H1 (cell line): ENCODE data around the gene MAPT. TPM values are rescaled to one million over a fixed set of nuclear protein-coding genes. Genes with fewer than 3 reads are reported as not detected.

ENCODE experiments used
- CTCF ChIA-PET: fragments of 300-600 bp; sonication (Branson Sonifier 250); formaldehyde crosslinking; loops from one replicate; lab custom pipeline; 2021; ENCODE audit not compliant: partially characterized antibody; lab: Charles Lee
- POLR2A ChIA-PET: fragments of 300-600 bp; sonication (Branson Sonifier 250); formaldehyde crosslinking; loops from one replicate; lab custom pipeline; 2021; ENCODE audit warnings: inconsistent platforms; ENCODE audit not compliant: partially characterized antibody; lab: Charles Lee
- DNase-seq, 2 experiments: peaks; one replicate each; pipeline versions ENCODE4 v3.0.0 to v3.0.0-alpha.2; 2010 to 2022; ENCODE audit warnings: low spot score in 2 of 2, low read depth in 1 of 2, mixed read lengths in 1 of 2
- FAIRE-seq: peaks from 2 replicates; lab custom pipeline; 2011; peaks lifted over from hg19 to GRCh38; lab: Jason Lieb, UNC
- H2AFZ ChIP-seq: 2 replicates; pipeline ENCODE4 v1.8.1; 2012; ENCODE audit warnings: low read length, inconsistent platforms
- H2AK5ac ChIP-seq: 2 replicates; pipeline ENCODE4 v1.6.1; 2013; ENCODE audit warnings: low read depth, low read length
- H2BK120ac ChIP-seq: replicated peaks from 2 replicates; pipeline ENCODE3; 2013; ENCODE audit warnings: low read depth, low read length, inconsistent platforms
- H2BK12ac ChIP-seq: 2 replicates; pipeline ENCODE4 v1.6.1; 2013; ENCODE audit warnings: low read depth, low read length
- H2BK15ac ChIP-seq: 2 replicates; pipeline ENCODE4 v1.6.1; 2013; ENCODE audit warnings: low read length
- H2BK20ac ChIP-seq: 2 replicates; pipeline ENCODE4 v1.6.1; 2013; ENCODE audit warnings: low read length
- H2BK5ac ChIP-seq: 2 replicates; pipeline ENCODE4 v1.6.1; 2013; ENCODE audit warnings: low read depth, low read length
- H3K14ac ChIP-seq: 2 replicates; pipeline ENCODE4 v1.6.1; 2013; ENCODE audit warnings: inconsistent platforms; ENCODE audit not compliant: insufficient read length
- H3K18ac ChIP-seq: 2 replicates; pipeline ENCODE4 v1.6.1; 2013; ENCODE audit warnings: low read length; ENCODE audit errors: extremely low read depth
- H3K23ac ChIP-seq: 2 replicates; pipeline ENCODE4 v1.6.1; 2013; ENCODE audit warnings: inconsistent platforms; ENCODE audit not compliant: insufficient read length
- H3K23me2 ChIP-seq: 2 replicates; pipeline ENCODE4 v1.6.1; 2013; ENCODE audit warnings: low read depth, low read length
- H3K27ac ChIP-seq: 2 replicates; pipeline ENCODE4 v1.6.1; 2011; ENCODE audit warnings: low read depth, low read length, inconsistent platforms
- H3K27me3 ChIP-seq, 4 experiments: replicated peaks in 1 of 4; 1 replicate in 1 of 4; 2 replicates in 3 of 4; pipeline versions ENCODE4 v1.6.1 to v1.8.1; 2011 to 2013; ENCODE audit warnings: low read length in 3 of 4, mild to moderate bottlenecking in 3 of 4, inconsistent platforms in 2 of 4, mixed read lengths in 2 of 4, moderate library complexity in 1 of 4; ENCODE audit not compliant: control insufficient read depth in 3 of 4, insufficient read depth in 3 of 4; ENCODE audit errors: extremely low read depth in 1 of 4
- H3K36me3 ChIP-seq, 4 experiments: 2 replicates each; pipeline versions ENCODE4 v1.6.1 to v1.8.1; 2011 to 2013; ENCODE audit warnings: mild to moderate bottlenecking in 4 of 4, low read length in 3 of 4, moderate library complexity in 2 of 4, control low read depth in 1 of 4, inconsistent platforms in 1 of 4; ENCODE audit not compliant: insufficient read depth in 4 of 4, control insufficient read depth in 2 of 4
- H3K4ac ChIP-seq: replicated peaks from 2 replicates; pipeline ENCODE3; 2013; ENCODE audit warnings: low read length, low read depth, mixed read lengths, inconsistent platforms; ENCODE audit not compliant: insufficient read length
- H3K4me1 ChIP-seq, 4 experiments: replicated peaks in 1 of 4; 1 replicate in 1 of 4; 2 replicates in 3 of 4; pipeline versions ENCODE4 v1.6.1 to v1.8.1; 2011 to 2013; ENCODE audit warnings: low read length in 3 of 4, inconsistent platforms in 2 of 4, mixed read lengths in 1 of 4; ENCODE audit not compliant: insufficient read depth in 4 of 4, control insufficient read depth in 3 of 4
- H3K4me2 ChIP-seq, 2 experiments: 2 replicates each; pipeline versions ENCODE4 v1.6.1 to v1.8.1; 2011 to 2013; ENCODE audit warnings: low read depth in 2 of 2, low read length in 2 of 2, control low read depth in 1 of 2, inconsistent platforms in 1 of 2, mild to moderate bottlenecking in 1 of 2; ENCODE audit not compliant: insufficient read depth in 1 of 2
- H3K4me3 ChIP-seq, 4 experiments: fragments of 200-600, 300-600 bp in 1 of 4; sonication (generic), shearing (Covaris generic), sonication (Bioruptor Twin) in 1 of 4; 2 replicates each; pipeline versions ENCODE4 v1.5.1 to v1.8.1; 2011 to 2016; ENCODE audit warnings: low read length in 4 of 4, low read depth in 3 of 4, control low read depth in 2 of 4, inconsistent platforms in 2 of 4, mild to moderate bottlenecking in 2 of 4, mixed read lengths in 1 of 4, moderate library complexity in 1 of 4; ENCODE audit not compliant: insufficient read depth in 2 of 4; ENCODE audit errors: extremely low read depth in 1 of 4
- H3K56ac ChIP-seq: replicated peaks from 2 replicates; pipeline ENCODE3; 2013; ENCODE audit warnings: low read depth, mild to moderate bottlenecking, mixed read lengths, low read length, inconsistent platforms; ENCODE audit not compliant: insufficient read length
- H3K79me1 ChIP-seq: 2 replicates; pipeline ENCODE4 v1.6.1; 2013; ENCODE audit warnings: low read depth, low read length, control low read depth
- H3K79me2 ChIP-seq, 2 experiments: 2 replicates each; pipeline versions ENCODE4 v1.6.1 to v1.8.1; 2012 to 2013; ENCODE audit warnings: low read length in 2 of 2, mild to moderate bottlenecking in 2 of 2, inconsistent platforms in 1 of 2; ENCODE audit not compliant: insufficient read depth in 2 of 2, control insufficient read depth in 1 of 2
- H3K9ac ChIP-seq, 4 experiments: replicated peaks in 1 of 4; 1 replicate in 1 of 4; 2 replicates in 3 of 4; pipeline versions ENCODE4 v1.6.1 to v1.8.1; 2011 to 2013; ENCODE audit warnings: low read depth in 3 of 4, low read length in 3 of 4, control low read depth in 2 of 4, mild to moderate bottlenecking in 2 of 4, moderate library complexity in 2 of 4, inconsistent platforms in 1 of 4; ENCODE audit errors: extremely low read depth in 1 of 4
- H3K9me3 ChIP-seq, 2 experiments: 2 replicates each; pipeline versions ENCODE4 v1.6.1 to v1.8.1; 2012 to 2013; ENCODE audit warnings: mild to moderate bottlenecking in 2 of 2, moderate library complexity in 2 of 2, control low read depth in 1 of 2, inconsistent platforms in 1 of 2, low read depth in 1 of 2, low read length in 1 of 2, mixed read lengths in 1 of 2; ENCODE audit not compliant: insufficient read depth in 2 of 2
- H4K20me1 ChIP-seq, 2 experiments: replicated peaks in 1 of 2; 2 replicates each; pipeline versions ENCODE3 to v1.8.1; 2011 to 2013; ENCODE audit warnings: inconsistent platforms in 2 of 2, low read length in 2 of 2, mild to moderate bottlenecking in 1 of 2; ENCODE audit not compliant: insufficient read depth in 2 of 2, control insufficient read depth in 1 of 2
- H4K5ac ChIP-seq: 2 replicates; pipeline ENCODE4 v1.6.1; 2013; ENCODE audit warnings: low read length, low read depth, mixed read lengths, inconsistent platforms; ENCODE audit not compliant: insufficient read length
- H4K8ac ChIP-seq: 2 replicates; pipeline ENCODE4 v1.8.0; 2013; ENCODE audit warnings: mild to moderate bottlenecking, moderate library complexity, low read length, inconsistent platforms; ENCODE audit not compliant: insufficient read depth; ENCODE audit errors: extremely low read depth
- H4K91ac ChIP-seq: replicated peaks from 2 replicates; pipeline ENCODE3; 2013; ENCODE audit warnings: low read length, mixed read lengths, inconsistent platforms; ENCODE audit not compliant: insufficient read length
- BACH1 ChIP-seq: IDR thresholded peaks from 2 replicates; pipeline ENCODE4 v1.6.1; 2012; ENCODE audit warnings: low read length, improper control_type of control experiment
- NANOG ChIP-seq: IDR thresholded peaks from 2 replicates; pipeline ENCODE4 v1.6.1; 2011; ENCODE audit warnings: low read length, low read depth, mild to moderate bottlenecking, inconsistent platforms; ENCODE audit not compliant: insufficient read depth, poor library complexity, severe bottlenecking
- WGBS, 2 experiments: shearing (Covaris generic) in 1 of 2; methylation state at CpG; one replicate each; pipeline versions ENCODE4 v1.1.6 to v1.1.7; 2013 to 2015; ENCODE audit warnings: low lambda C conversion rate in 2 of 2, mixed read lengths in 2 of 2, inconsistent platforms in 1 of 2, low coverage in 1 of 2, missing lambda C conversion rate in 1 of 2; ENCODE audit not compliant: insufficient replicate concordance in 2 of 2, insufficient coverage in 1 of 2, insufficient read length in 1 of 2; ENCODE audit errors: extremely low coverage in 1 of 2, missing lambda C conversion rate in 1 of 2; 5-methylcytosine and 5-hydroxymethylcytosine counted together
- polyA plus RNA-seq, 7 experiments: library from polyadenylated mRNA; depleted of rRNA in 3 of 7; stranded (reverse) in 5 of 7; unstranded in 2 of 7; fragments of >200 nt in 5 of 7; fragments of 200-250 nt in 2 of 7; gene quantifications; 1 replicate in 5 of 7; 2 replicates in 1 of 7; 4 replicates in 1 of 7; pipeline versions ENCODE4 v1.2.1 to v1.2.3, GENCODE V29; 2011 to 2013; ENCODE audit warnings: missing spikeins in 2 of 7, mixed read lengths in 2 of 7
- total RNA-seq: library from RNA; stranded (reverse); fragmentation: NEBNext Ultra II Directional; extraction: Animal tissue kit (Norgen Biotek cat#: 25700); gene quantifications from 2 replicates; pipeline ENCODE4 v1.2.1, GENCODE V29; 2021

MAPT gene
- total and polyA plus RNA-seq, 2 of the 8 experiments (the other 6 are each of a cell fraction or from before 2014, with no cell fraction given), result 0.54 to 1.7 TPM

DNA sequence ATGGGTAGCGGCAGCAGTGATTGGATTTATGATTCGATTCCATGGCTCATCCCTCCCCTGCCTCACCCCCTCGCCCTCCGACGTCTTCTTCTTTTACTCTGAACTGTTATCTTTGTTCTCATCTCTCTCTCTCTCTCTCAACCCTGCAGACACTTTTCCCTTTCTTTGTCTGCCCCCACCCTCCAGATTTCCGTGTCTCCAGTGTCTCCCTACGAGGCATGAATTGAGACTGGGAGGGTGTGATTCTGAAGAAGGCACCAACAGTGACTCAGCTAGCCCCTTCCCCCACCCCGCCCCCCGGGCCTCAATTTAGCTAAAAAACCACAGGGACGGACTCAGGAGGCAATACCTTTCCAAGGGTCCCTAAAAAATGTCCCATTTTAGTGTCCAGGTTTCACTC, 57.0 kb downstream of the MAPT start:
- no peak overlapping the region for H3K27ac ChIP-seq
- FAIRE-seq, result no peak
- TF ChIP-seq NANOG, result no peak
- 0 out of 2 replicates have a peak, but pooled peaks have one; percentile 9 for TF ChIP-seq BACH1

More for the DNA sequence above, 57.0 kb downstream of the MAPT start:
- H2AK5ac ChIP-seq, result no peak overlapping the region
- ChIA-PET CTCF (interaction anchor here (1.5 kb wide), 1 partner anchor 51 kb away, joined by 3 read pairs; no protein-coding TSS in a partner anchor), POLR2A (no interaction called here)
- no peak overlapping the region for H2AFZ ChIP-seq
- H4K91ac ChIP-seq, result no peak overlapping the region
- H3K23me2 ChIP-seq, result no peaks in the 10 kb centered on the region
- H3K79me2 ChIP-seq, result no peaks in the 10 kb centered on the region
- H3K79me1 ChIP-seq, result no peaks in the 10 kb centered on the region
- no peak overlapping the region for H2BK12ac ChIP-seq
- no peak overlapping the region for H3K14ac ChIP-seq
- H3K4me2 ChIP-seq, result no peak overlapping the region
- H3K4me1 ChIP-seq, result peaks cover 0 to 6% (median 2%) of the 10 kb centered on the region in 4 experiments; a peak in 4 of 7 replicates
- H3K18ac ChIP-seq, result no peak overlapping the region
- WGBS, 2 experiments, result 77% methylated on average over 10 of the region's 10 CpGs; no CpG with 5 or more reads in 1 of the 2 experiments
- no peak overlapping the region for H3K23ac ChIP-seq
- no peak for DNase-seq
- no peak overlapping the region for H2BK15ac ChIP-seq
- no peaks in the 10 kb centered on the region for H3K9me3 ChIP-seq
- no peaks in the 10 kb centered on the region for H4K20me1 ChIP-seq
- H2BK5ac ChIP-seq, result no peak overlapping the region
- H4K8ac ChIP-seq, result no peak overlapping the region
- H3K4me3 ChIP-seq, result no peak overlapping the region
- H3K56ac ChIP-seq, result no peak overlapping the region
- H3K4ac ChIP-seq, result no peak overlapping the region
- H4K5ac ChIP-seq, result no peak overlapping the region
- H3K9ac ChIP-seq, result no peak overlapping the region
- no peaks in the 10 kb centered on the region for H3K36me3 ChIP-seq
- peaks cover 0 to 12% (median 11%) of the 10 kb centered on the region in 4 experiments; a peak in 6 of 7 replicates for H3K27me3 ChIP-seq
- H2BK120ac ChIP-seq, result no peak overlapping the region
- H2BK20ac ChIP-seq, result no peak overlapping the region
